CD4-positive, alpha-beta T cell treated with Interleukin-17A for 4 hours (primary cell): ENCODE measurements around the gene GRIK2.
"Not testable (repeated sequence)": the region's sequence is repeated elsewhere in the genome, so short reads cannot be mapped to it uniquely, and the experiment has no call there.

ENCODE experiments used
- DNase-seq: peaks from one replicate; pipeline ENCODE4 v3.0.0-alpha.2; 2020; ENCODE audit warnings: mixed read lengths

GRIK2 gene

GRCh38 chr6:102066301-102066700 lies 672.8 kb downstream of the GRIK2 start:
- DNase-seq = no peak

- no peak for DNase-seq
Observed at GRCh38 chr6:102068349-102068929, 674.9 kb downstream of the GRIK2 start.

- no peak for DNase-seq
Observed at GRCh38 chr6:102075539-102075938, 682.0 kb downstream of the GRIK2 start.

GRCh38 chr6:102085257-102085656 lies 691.7 kb downstream of the GRIK2 start:
- DNase-seq = no peak

- DNase-seq = not testable (repeated sequence)
Observed at GRCh38 chr6:102088160-102088559, 694.7 kb downstream of the GRIK2 start.

- no peak for DNase-seq
Observed at GRCh38 chr6:102114402-102114801, 720.9 kb downstream of the GRIK2 start.

GRCh38 chr6:102115911-102116310 lies 722.4 kb downstream of the GRIK2 start:
- no peak for DNase-seq

- DNase-seq = no peak
Observed at GRCh38 chr6:102118034-102118433, 724.5 kb downstream of the GRIK2 start.
